ENCODE data around the gene HAP1. TPM values are rescaled to one million over a fixed set of nuclear protein-coding genes. Genes with fewer than 3 reads are reported as not detected.

Gene HAP1
- total RNA-seq, 1 experiment from 2014 or later: 2.5 TPM

- Histone ChIP-seq H3K23me2 (ENCODE audit: insufficient read length, low read depth, low read length, poor library complexity, severe bottlenecking) (no peaks in the 10 kb centered on the region), H3K9ac (ENCODE audit: extremely low read depth, insufficient read length, low read length) (no peak overlapping the region), H4K91ac (ENCODE audit: insufficient read length, low read depth, low read length) (no peak overlapping the region), H4K8ac (replicated peaks; ENCODE audit: insufficient read length, low read depth, low read length) (no peak overlapping the region), H3K56ac (ENCODE audit: insufficient read length, low read depth, low read length) (no peak overlapping the region), H3K27ac (ENCODE audit: insufficient read length, low read depth, low read length) (no peak overlapping the region), H3K27me3 (ENCODE audit: insufficient read depth, low read length) (no peaks in the 10 kb centered on the region), H2BK5ac (ENCODE audit: insufficient read length, low read length) (no peak overlapping the region), H2BK15ac (ENCODE audit: low read depth, low read length) (no peak overlapping the region), H3K14ac (ENCODE audit: insufficient read depth, low read length) (no peak overlapping the region), H3T11ph (ENCODE audit: low read length) (no peak overlapping the region), H3K4me1 (ENCODE audit: insufficient read depth, low read length) (no peaks in the 10 kb centered on the region), H4K5ac (ENCODE audit: insufficient read length, low read depth, low read length) (no peak overlapping the region), H3K4ac (ENCODE audit: low read depth, low read length) (no peak overlapping the region), H2BK12ac (ENCODE audit: insufficient read length, low read depth, low read length) (no peak overlapping the region), H3K23ac (ENCODE audit: insufficient read length, low read depth, low read length) (no peak overlapping the region), H3K9me3 (ENCODE audit: control insufficient read depth, low read depth, low read length) (no peaks in the 10 kb centered on the region), H2AFZ (ENCODE audit: low read length) (no peak overlapping the region), H2BK120ac (ENCODE audit: low read depth, low read length, poor library complexity, severe bottlenecking) (no peak overlapping the region), H3K79me1 (ENCODE audit: insufficient read depth, low read depth, low read length, poor library complexity, severe bottlenecking) (no peaks in the 10 kb centered on the region), H3K4me2 (ENCODE audit: insufficient read depth, insufficient read length, low read length) (no peak overlapping the region), H2AK5ac (ENCODE audit: insufficient read length, low read length) (no peak overlapping the region), H4K20me1 (ENCODE audit: control insufficient read depth, insufficient read depth, insufficient read length) (no peaks in the 10 kb centered on the region), H3K18ac (ENCODE audit: insufficient read length, low read depth, low read length) (no peak overlapping the region), H2BK20ac (ENCODE audit: low read depth, low read length, poor library complexity, severe bottlenecking) (no peak overlapping the region), H3K79me2 (ENCODE audit: insufficient read depth, low read length) (no peaks in the 10 kb centered on the region)
- Mint-ChIP-seq H3K36me3 (ENCODE audit: insufficient read depth in 1 of 3, low read depth in 3 of 3) (peaks cover 5 to 19% (median 8%) of the 10 kb centered on the region in 3 experiments), H3K9me3 (no peaks in the 10 kb centered on the region; a peak in 1 of 5 replicates), H3K4me1 (0 out of 4 replicates have a peak, but pooled peaks cover 2 to 8% of the 10 kb centered on the region in 2 experiments), H3K4me3 (no peak overlapping the region), H3K27me3 (ENCODE audit: low read depth) (peaks cover 30% of the 10 kb centered on the region), H3K27ac (no peak overlapping the region; a peak in 1 of 7 replicates)
- TF ChIP-seq CTCF (conservative IDR thresholded peaks at IDR 0.05): no peak
- DNase-seq: no peak
- no CpG with 5 or more reads among the region's 6 CpGs for WGBS (ENCODE audit: extremely low coverage, insufficient read length, low lambda C conversion rate)
Observed at GRCh38 chr17:41697122-41697962, 37.1 kb downstream of the HAP1 start.
